ENCODE data around the gene ADAMTS14. TPM values are rescaled to one million over a fixed set of nuclear protein-coding genes. Genes with fewer than 3 reads are reported as not detected.

Gene ADAMTS14
- polyA plus RNA-seq, 1 donor (not counting 4 experiments of a cell fraction or from before 2014, with no cell fraction given) = 0.09 TPM

- no peak overlapping the region for H3K27ac ChIP-seq (ENCODE audit: control insufficient read depth, insufficient read depth, low read length)
- no peak overlapping the region for H3K4me2 ChIP-seq (ENCODE audit: control insufficient read depth, extremely low read depth, insufficient read depth, low read depth, low read length)
- H3K79me2 ChIP-seq (ENCODE audit: control insufficient read depth, insufficient read depth, low read length) = no peaks in the 10 kb centered on the region
- H3K9me1 ChIP-seq (ENCODE audit: control insufficient read depth, extremely low read depth, insufficient read depth, low read length) = no peaks in the 10 kb centered on the region
- no peaks in the 10 kb centered on the region for H4K20me1 ChIP-seq (ENCODE audit: control insufficient read depth, extremely low read depth, insufficient read depth, low read length)
- no peaks in the 10 kb centered on the region for H3K4me1 ChIP-seq (ENCODE audit: control insufficient read depth, extremely low read depth, insufficient read depth, low read length)
- H3K27me3 ChIP-seq (ENCODE audit: control insufficient read depth, extremely low read depth, insufficient read depth, low read length) = peaks cover 23% of the 10 kb centered on the region
- dilution Hi-C loops (cut with MboI; ENCODE audit: extremely low pct_ligation_motif_present, low sequenced_read_pairs) = no loop called here
- H2AFZ ChIP-seq (ENCODE audit: control insufficient read depth, low read length) = no peak overlapping the region
- FAIRE-seq = no peak
- TF ChIP-seq EZH2 (IDR thresholded peaks at IDR 0.05; ENCODE audit: low read length) (no peak), CTCF (optimal IDR thresholded peaks at IDR 0.05 in 1 of 3, IDR thresholded peaks at IDR 0.05 in 1 of 3, conservative IDR thresholded peaks at IDR 0.05 in 1 of 3; ENCODE audit: extremely low read depth in 1 of 3, insufficient read depth in 2 of 3, low read length in 3 of 3) (no peak)
- no peak overlapping the region for H3K4me3 ChIP-seq (ENCODE audit: control insufficient read depth in 2 of 3, extremely low read depth in 1 of 3, insufficient read depth in 2 of 3, low read depth in 1 of 3, low read length in 3 of 3)
- H3K9ac ChIP-seq (ENCODE audit: control insufficient read depth, extremely low read depth, insufficient read depth, low read length) = no peak overlapping the region
- no peaks in the 10 kb centered on the region for H3K36me3 ChIP-seq (ENCODE audit: control insufficient read depth in 2 of 2, extremely low read depth in 1 of 2, insufficient read depth in 2 of 2, low read length in 2 of 2)
- H3K9me3 ChIP-seq (ENCODE audit: control insufficient read depth, low read depth, low read length) = no peaks in the 10 kb centered on the region
- DNase-seq (ENCODE audit: low read depth, low spot score) = no peak
Measured at GRCh38 chr10:70729763-70730357, 57.6 kb downstream of the ADAMTS14 start.

DNA sequence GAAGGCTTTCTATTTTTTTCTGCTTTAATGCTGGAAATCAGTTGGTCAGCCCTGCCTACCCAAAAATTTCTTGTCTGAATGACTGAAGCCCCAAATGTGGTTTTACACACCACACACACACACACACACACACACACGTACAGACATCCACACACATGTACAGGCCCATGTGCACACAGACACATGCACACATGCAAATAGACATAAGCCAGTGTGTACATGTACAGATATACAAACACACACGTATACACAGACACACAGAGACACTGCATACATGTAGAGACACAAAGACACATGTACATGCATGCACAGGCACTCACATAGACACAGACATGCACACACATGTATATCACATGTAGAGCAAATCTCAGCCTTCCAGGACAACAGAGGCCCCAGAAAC, 58.6 kb downstream of the ADAMTS14 start:
- dilution Hi-C loops (cut with MboI; ENCODE audit: extremely low pct_ligation_motif_present, low sequenced_read_pairs) = no loop called here
- Histone ChIP-seq H3K9ac (ENCODE audit: control insufficient read depth, extremely low read depth, insufficient read depth, low read length) (no peak overlapping the region), H2AFZ (ENCODE audit: control insufficient read depth, low read length) (no peak overlapping the region), H3K27me3 (ENCODE audit: control insufficient read depth, extremely low read depth, insufficient read depth, low read length) (peaks cover 22% of the 10 kb centered on the region), H3K4me2 (ENCODE audit: control insufficient read depth, extremely low read depth, insufficient read depth, low read depth, low read length) (no peak overlapping the region), H3K9me1 (ENCODE audit: control insufficient read depth, extremely low read depth, insufficient read depth, low read length) (no peaks in the 10 kb centered on the region), H4K20me1 (ENCODE audit: control insufficient read depth, extremely low read depth, insufficient read depth, low read length) (no peaks in the 10 kb centered on the region), H3K79me2 (ENCODE audit: control insufficient read depth, insufficient read depth, low read length) (no peaks in the 10 kb centered on the region), H3K4me1 (ENCODE audit: control insufficient read depth, extremely low read depth, insufficient read depth, low read length) (no peaks in the 10 kb centered on the region), H3K4me3 (ENCODE audit: control insufficient read depth in 2 of 3, extremely low read depth in 1 of 3, insufficient read depth in 2 of 3, low read depth in 1 of 3, low read length in 3 of 3) (no peak overlapping the region), H3K9me3 (ENCODE audit: control insufficient read depth, low read depth, low read length) (no peaks in the 10 kb centered on the region), H3K36me3 (ENCODE audit: control insufficient read depth in 2 of 2, extremely low read depth in 1 of 2, insufficient read depth in 2 of 2, low read length in 2 of 2) (no peaks in the 10 kb centered on the region), H3K27ac (ENCODE audit: control insufficient read depth, insufficient read depth, low read length) (no peak overlapping the region)
- FAIRE-seq (no peak), DNase-seq (ENCODE audit: low read depth, low spot score) (no peak)
- TF ChIP-seq EZH2 (IDR thresholded peaks at IDR 0.05; ENCODE audit: low read length) (no peak), CTCF (optimal IDR thresholded peaks at IDR 0.05 in 1 of 3, IDR thresholded peaks at IDR 0.05 in 1 of 3, conservative IDR thresholded peaks at IDR 0.05 in 1 of 3; ENCODE audit: extremely low read depth in 1 of 3, insufficient read depth in 2 of 3, low read length in 3 of 3) (no peak)
